H9 (cell line): Measurements from ENCODE around the gene NPAS2. TPM values are rescaled to one million over a fixed set of nuclear protein-coding genes. Genes with fewer than 3 reads are reported as not detected.

ENCODE experiments used
- DNase-seq: peaks from one replicate; pipeline ENCODE4 v3.0.0-alpha.2; 2017
- H2AFZ ChIP-seq: one replicate; pipeline ENCODE4 v1.6.1; 2013; ENCODE audit warnings: mild to moderate bottlenecking, low read length, control low read depth, moderate library complexity
- H2AK5ac ChIP-seq: 2 replicates; pipeline ENCODE4 v1.6.1; 2013; ENCODE audit warnings: low read length, control low read depth, mixed read lengths; ENCODE audit not compliant: insufficient read length
- H2BK120ac ChIP-seq: one replicate; pipeline ENCODE4 v1.6.1; 2013; ENCODE audit warnings: low read depth, mild to moderate bottlenecking, low read length, control low read depth, inconsistent platforms; ENCODE audit not compliant: poor library complexity, severe bottlenecking
- H2BK12ac ChIP-seq: 2 replicates; pipeline ENCODE4 v1.6.1; 2013; ENCODE audit warnings: low read length, control low read depth, mixed read lengths, low read depth; ENCODE audit not compliant: insufficient read length
- H2BK15ac ChIP-seq: 2 replicates; pipeline ENCODE4 v1.6.1; 2013; ENCODE audit warnings: low read depth, low read length, control low read depth
- H2BK20ac ChIP-seq: one replicate; pipeline ENCODE4 v1.6.1; 2013; ENCODE audit warnings: low read depth, mild to moderate bottlenecking, low read length, control low read depth, inconsistent platforms; ENCODE audit not compliant: poor library complexity, severe bottlenecking
- H2BK5ac ChIP-seq: 2 replicates; pipeline ENCODE4 v1.6.1; 2013; ENCODE audit warnings: low read length, control low read depth, mixed read lengths; ENCODE audit not compliant: insufficient read length
- H3K14ac ChIP-seq: 2 replicates; pipeline ENCODE4 v1.6.1; 2013; ENCODE audit warnings: low read length, control low read depth; ENCODE audit not compliant: insufficient read depth
- H3K18ac ChIP-seq: 2 replicates; pipeline ENCODE4 v1.6.1; 2013; ENCODE audit warnings: low read depth, mild to moderate bottlenecking, mixed read lengths, low read length, control low read depth; ENCODE audit not compliant: insufficient read length
- H3K23ac ChIP-seq: 2 replicates; pipeline ENCODE4 v1.6.1; 2013; ENCODE audit warnings: low read length, control low read depth, mixed read lengths, low read depth; ENCODE audit not compliant: insufficient read length
- H3K23me2 ChIP-seq: 2 replicates; pipeline ENCODE4 v1.6.1; 2013; ENCODE audit warnings: low read depth, mild to moderate bottlenecking, mixed read lengths, low read length, control low read depth; ENCODE audit not compliant: insufficient read length, poor library complexity, severe bottlenecking
- H3K27ac ChIP-seq: 2 replicates; pipeline ENCODE4 v1.5.1; 2013; ENCODE audit warnings: low read length, control low read depth, mixed read lengths, low read depth; ENCODE audit not compliant: insufficient read length
- H3K27me3 ChIP-seq: 2 replicates; pipeline ENCODE4 v1.6.1; 2013; ENCODE audit warnings: low read length, control low read depth, inconsistent platforms; ENCODE audit not compliant: insufficient read depth
- H3K4ac ChIP-seq: 2 replicates; pipeline ENCODE4 v1.6.1; 2013; ENCODE audit warnings: low read depth, mild to moderate bottlenecking, control low read depth, inconsistent platforms, low read length, moderate library complexity
- H3K4me1 ChIP-seq: 2 replicates; pipeline ENCODE4 v1.6.1; 2013; ENCODE audit warnings: low read length, control low read depth, inconsistent platforms; ENCODE audit not compliant: insufficient read depth
- H3K4me2 ChIP-seq: 2 replicates; pipeline ENCODE4 v1.6.1; 2013; ENCODE audit warnings: low read length, control low read depth, mixed read lengths; ENCODE audit not compliant: insufficient read length, insufficient read depth
- H3K56ac ChIP-seq: 2 replicates; pipeline ENCODE4 v1.6.1; 2013; ENCODE audit warnings: low read depth, mild to moderate bottlenecking, mixed read lengths, low read length, control low read depth; ENCODE audit not compliant: insufficient read length
- H3K79me1 ChIP-seq: 2 replicates; pipeline ENCODE4 v1.6.1; 2013; ENCODE audit warnings: low read depth, mild to moderate bottlenecking, moderate library complexity, low read length, control low read depth, inconsistent platforms; ENCODE audit not compliant: insufficient read depth, poor library complexity, severe bottlenecking
- H3K79me2 ChIP-seq: 2 replicates; pipeline ENCODE4 v1.6.1; 2013; ENCODE audit warnings: low read length, control low read depth, inconsistent platforms; ENCODE audit not compliant: insufficient read depth
- H3K9ac ChIP-seq: 2 replicates; pipeline ENCODE4 v1.6.1; 2013; ENCODE audit warnings: low read length, control low read depth, mixed read lengths; ENCODE audit not compliant: insufficient read length; ENCODE audit errors: extremely low read depth
- H3K9me3 ChIP-seq: one replicate; pipeline ENCODE4 v1.6.1; 2013; ENCODE audit warnings: low read depth, low read length, inconsistent platforms; ENCODE audit not compliant: control insufficient read depth
- H3T11ph ChIP-seq: one replicate; pipeline ENCODE4 v1.6.1; 2013; ENCODE audit warnings: mild to moderate bottlenecking, low read length, control low read depth, inconsistent platforms
- H4K20me1 ChIP-seq: one replicate; pipeline ENCODE4 v1.6.1; 2013; ENCODE audit not compliant: control insufficient read depth, insufficient read length, insufficient read depth
- H4K5ac ChIP-seq: 2 replicates; pipeline ENCODE4 v1.6.1; 2013; ENCODE audit warnings: low read depth, mild to moderate bottlenecking, mixed read lengths, low read length, control low read depth; ENCODE audit not compliant: insufficient read length
- H4K8ac ChIP-seq: replicated peaks from 2 replicates; pipeline ENCODE4 v1.6.1; 2013; ENCODE audit warnings: low read length, control low read depth, mixed read lengths, low read depth; ENCODE audit not compliant: insufficient read length
- H4K91ac ChIP-seq: 2 replicates; pipeline ENCODE4 v1.6.1; 2013; ENCODE audit warnings: low read depth, mild to moderate bottlenecking, moderate library complexity, mixed read lengths, low read length, control low read depth; ENCODE audit not compliant: insufficient read length
- H3K27ac Mint-ChIP-seq, 3 experiments: 2 replicates in 2 of 3; 3 replicates in 1 of 3; pipeline ENCODE4 v1.8.0; 2020 to 2021; ENCODE audit warnings: mixed read lengths in 3 of 3, mild to moderate bottlenecking in 1 of 3, moderate library complexity in 1 of 3
- H3K27me3 Mint-ChIP-seq: 2 replicates; pipeline ENCODE4 v1.8.0; 2021; ENCODE audit warnings: low read depth, mild to moderate bottlenecking, moderate library complexity, mixed read lengths
- H3K36me3 Mint-ChIP-seq, 3 experiments: 2 replicates in 2 of 3; 3 replicates in 1 of 3; pipeline ENCODE4 v1.8.0; 2020 to 2021; ENCODE audit warnings: low read depth in 3 of 3, mixed read lengths in 3 of 3; ENCODE audit not compliant: insufficient read depth in 1 of 3
- H3K4me1 Mint-ChIP-seq, 2 experiments: 2 replicates each; pipeline ENCODE4 v1.8.0; 2020; ENCODE audit warnings: mixed read lengths in 2 of 2
- H3K4me3 Mint-ChIP-seq, 2 experiments: 2 replicates in 1 of 2; 3 replicates in 1 of 2; pipeline ENCODE4 v1.8.0; 2020 to 2021; ENCODE audit warnings: mild to moderate bottlenecking in 2 of 2, mixed read lengths in 2 of 2, moderate library complexity in 1 of 2
- H3K9me3 Mint-ChIP-seq, 2 experiments: 2 replicates in 1 of 2; 3 replicates in 1 of 2; pipeline ENCODE4 v1.8.0; 2020; ENCODE audit warnings: mild to moderate bottlenecking in 2 of 2, mixed read lengths in 2 of 2, moderate library complexity in 1 of 2
- CTCF ChIP-seq: fragments of 200-600 bp; sonication (generic); conservative IDR thresholded peaks from 3 replicates; pipeline ENCODE4 v1.8.0; 2021; ENCODE audit warnings: antibody characterized with exemption, mild to moderate bottlenecking
- WGBS: extraction: QIAGEN DNeasy Blood & Tissue Kit; methylation state at CpG from one replicate; pipeline ENCODE4 v1.1.7; 2013; ENCODE audit warnings: missing lambda C conversion rate, low lambda C conversion rate, mixed read lengths; ENCODE audit not compliant: insufficient read length; ENCODE audit errors: extremely low coverage; 5-methylcytosine and 5-hydroxymethylcytosine counted together
- total RNA-seq: library from RNA; stranded (reverse); gene quantifications from 2 replicates; pipeline ENCODE4 v1.2.1, GENCODE V29; 2021

Gene NPAS2
- total RNA-seq, 1 experiment from 2014 or later, result 1.3 TPM

GRCh38 chr2:100981011-100981410 lies 161.1 kb downstream of the NPAS2 start:
- Histone ChIP-seq H3K23me2 (no peaks in the 10 kb centered on the region), H3K9ac (no peak overlapping the region), H2BK5ac (no peak overlapping the region), H3K18ac (no peak overlapping the region), H2AFZ (no peak overlapping the region), H3K4me2 (no peak overlapping the region), H2BK15ac (no peak overlapping the region), H2AK5ac (no peak overlapping the region), H4K20me1 (peaks cover 5% of the 10 kb centered on the region), H3K4me1 (no peaks in the 10 kb centered on the region), H3K14ac (no peak overlapping the region), H2BK120ac (no peak overlapping the region), H3K23ac (no peak overlapping the region), H3K79me1 (no peaks in the 10 kb centered on the region), H2BK20ac (no peak overlapping the region), H3T11ph (no peak overlapping the region), H3K4ac (no peak overlapping the region), H4K5ac (no peak overlapping the region), H2BK12ac (no peak overlapping the region), H3K79me2 (no peaks in the 10 kb centered on the region), H3K27ac (no peak overlapping the region), H3K56ac (no peak overlapping the region), H3K9me3 (no peaks in the 10 kb centered on the region), H3K27me3 (no peaks in the 10 kb centered on the region), H4K8ac (no peak overlapping the region), H4K91ac (no peak overlapping the region)
- Mint-ChIP-seq H3K36me3 (no peaks in the 10 kb centered on the region), H3K9me3 (no peaks in the 10 kb centered on the region; a peak in 1 of 5 replicates), H3K4me3 (no peak overlapping the region), H3K27me3 (peaks cover 2% of the 10 kb centered on the region; the same call in 1 of the 2 replicates), H3K4me1 (peaks cover 16% of the 10 kb centered on the region in 2 experiments), H3K27ac (peak overlapping the region in 1 of 3 experiments; percentile 2; a peak in 1 of 7 replicates)
- WGBS, result no CpG with 5 or more reads among the region's 2 CpGs
- DNase-seq, result no peak
- no peak for TF ChIP-seq CTCF
